CD14-positive monocyte (primary cell): Measurements from ENCODE around the gene SUSD1. TPM values are rescaled to one million over a fixed set of nuclear protein-coding genes. Genes with fewer than 3 reads are reported as not detected.

Experiments
- DNase-seq, 3 donors: peaks; one replicate each; pipeline ENCODE4 v3.0.0-alpha.2; 2011 to 2022
- H2AFZ ChIP-seq: 2 replicates; pipeline ENCODE4 v1.6.0; 2012; ENCODE audit warnings: mild to moderate bottlenecking, low read depth, low read length, inconsistent platforms; ENCODE audit not compliant: insufficient read depth, poor library complexity, severe bottlenecking
- H3K27ac ChIP-seq, 2 donors: 1 replicate in 1 of 2; 2 replicates in 1 of 2; pipeline ENCODE4 v1.5.1; 2012 to 2013; ENCODE audit warnings: low read length in 2 of 2, control low read depth in 1 of 2, inconsistent platforms in 1 of 2, low read depth in 1 of 2, mild to moderate bottlenecking in 1 of 2
- H3K27me3 ChIP-seq, 2 donors: one replicate each; pipeline versions ENCODE4 v1.6.0 to v1.6.1; 2011 to 2013; ENCODE audit warnings: low read length in 2 of 2; ENCODE audit not compliant: control insufficient read depth in 2 of 2, insufficient read depth in 2 of 2
- H3K36me3 ChIP-seq, 2 donors: replicated peaks in 1 of 2; 1 replicate in 1 of 2; 2 replicates in 1 of 2; pipeline versions ENCODE4 v1.5.1 to v1.6.1; 2012 to 2013; ENCODE audit warnings: low read length in 2 of 2, control low read depth in 1 of 2, inconsistent platforms in 1 of 2, mild to moderate bottlenecking in 1 of 2; ENCODE audit not compliant: insufficient read depth in 2 of 2, control insufficient read depth in 1 of 2
- H3K4me1 ChIP-seq, 2 donors: 1 replicate in 1 of 2; 2 replicates in 1 of 2; pipeline versions ENCODE4 v1.5.1 to v1.6.1; 2012 to 2013; ENCODE audit warnings: low read length in 2 of 2, control low read depth in 1 of 2, inconsistent platforms in 1 of 2, mild to moderate bottlenecking in 1 of 2, moderate library complexity in 1 of 2; ENCODE audit not compliant: insufficient read depth in 2 of 2, control insufficient read depth in 1 of 2
- H3K4me2 ChIP-seq: replicated peaks from 2 replicates; pipeline ENCODE3; 2012; ENCODE audit warnings: low read length, moderate library complexity, mild to moderate bottlenecking; ENCODE audit not compliant: poor library complexity, severe bottlenecking; ENCODE audit errors: extremely low read depth
- H3K4me3 ChIP-seq, 3 experiments: fragments of 200-600 bp in 1 of 3; sonication (generic) in 1 of 3; replicated peaks in 1 of 3; 1 replicate in 2 of 3; 2 replicates in 1 of 3; pipeline ENCODE4 v1.5.1; 2011 to 2013; ENCODE audit warnings: low read length in 3 of 3, mild to moderate bottlenecking in 3 of 3, control low read depth in 2 of 3, low read depth in 2 of 3, inconsistent platforms in 1 of 3, moderate library complexity in 1 of 3
- H3K79me2 ChIP-seq: 2 replicates; pipeline ENCODE4 v1.6.0; 2012; ENCODE audit warnings: mild to moderate bottlenecking, control low read depth, inconsistent platforms, low read length, moderate library complexity; ENCODE audit not compliant: insufficient read depth
- H3K9ac ChIP-seq: 2 replicates; pipeline ENCODE4 v1.6.0; 2017; ENCODE audit warnings: low read length, mild to moderate bottlenecking; ENCODE audit not compliant: insufficient read depth, poor library complexity, severe bottlenecking
- H3K9me3 ChIP-seq, 2 donors: replicated peaks in 1 of 2; 1 replicate in 1 of 2; 2 replicates in 1 of 2; pipeline versions ENCODE4 v1.5.1 to v1.6.1; 2012 to 2013; ENCODE audit warnings: low read length in 2 of 2, control low read depth in 1 of 2; ENCODE audit not compliant: control insufficient read depth in 1 of 2, insufficient read depth in 1 of 2
- H4K20me1 ChIP-seq: 2 replicates; pipeline ENCODE4 v1.6.0; 2012; ENCODE audit warnings: mild to moderate bottlenecking, low read length, control low read depth, moderate library complexity; ENCODE audit not compliant: insufficient read depth
- H3K27ac Mint-ChIP-seq, 7 donors: one replicate each; pipeline ENCODE4 v1.8.0; 2020; ENCODE audit warnings: mild to moderate bottlenecking in 7 of 7, mixed read lengths in 7 of 7, moderate library complexity in 6 of 7, inconsistent platforms in 2 of 7
- H3K27me3 Mint-ChIP-seq, 3 donors: one replicate each; pipeline ENCODE4 v1.8.0; 2021 to 2022; ENCODE audit warnings: low read depth in 3 of 3, mild to moderate bottlenecking in 3 of 3, mixed read lengths in 3 of 3, moderate library complexity in 3 of 3, inconsistent platforms in 1 of 3
- H3K36me3 Mint-ChIP-seq, 2 donors: one replicate each; pipeline ENCODE4 v1.8.0; 2020; ENCODE audit warnings: mixed read lengths in 2 of 2, inconsistent platforms in 1 of 2, mild to moderate bottlenecking in 1 of 2
- H3K4me1 Mint-ChIP-seq: one replicate; pipeline ENCODE4 v1.8.0; 2020; ENCODE audit warnings: mild to moderate bottlenecking, mixed read lengths
- H3K4me3 Mint-ChIP-seq, 2 donors: one replicate each; pipeline ENCODE4 v1.8.0; 2020; ENCODE audit warnings: mild to moderate bottlenecking in 2 of 2, mixed read lengths in 2 of 2, moderate library complexity in 1 of 2
- H3K9me3 Mint-ChIP-seq, 7 donors: one replicate each; pipeline ENCODE4 v1.8.0; 2020 to 2022; ENCODE audit warnings: mixed read lengths in 7 of 7, mild to moderate bottlenecking in 6 of 7, moderate library complexity in 6 of 7, inconsistent platforms in 2 of 7
- CTCF ChIP-seq: fragments of 200-600 bp; IDR thresholded peaks from one replicate; pipeline ENCODE4 v1.8.0; 2022; ENCODE audit warnings: antibody characterized with exemption, mild to moderate bottlenecking
- WGBS: methylation state at CpG from one replicate; pipeline ENCODE4 v1.1.5; 2013; ENCODE audit warnings: missing lambda C conversion rate; ENCODE audit not compliant: insufficient coverage; 5-methylcytosine and 5-hydroxymethylcytosine counted together
- intact Hi-C, 2 donors: fragments of 100-400 bp; cut with micrococcal nuclease; formaldehyde crosslinking; loops; one replicate each; pipeline versions ENCODE4 v1.15.0 to v1.15.1; 2023
- polyA plus RNA-seq, 3 donors: library from polyadenylated mRNA; depleted of rRNA in 1 of 3; unstranded in 2 of 3; stranded (reverse) in 1 of 3; fragments of 300-500 nt in 2 of 3; fragments of >200 nt in 1 of 3; fragmentation: Illumina TruSeq in 2 of 3; gene quantifications; 1 replicate in 2 of 3; 2 replicates in 1 of 3; pipeline ENCODE4 v1.2.3, GENCODE V29; 2012 to 2021

SUSD1 gene
- polyA plus RNA-seq, 3 donors = 29.1 to 42.3 (median 30.9) TPM

DNA sequence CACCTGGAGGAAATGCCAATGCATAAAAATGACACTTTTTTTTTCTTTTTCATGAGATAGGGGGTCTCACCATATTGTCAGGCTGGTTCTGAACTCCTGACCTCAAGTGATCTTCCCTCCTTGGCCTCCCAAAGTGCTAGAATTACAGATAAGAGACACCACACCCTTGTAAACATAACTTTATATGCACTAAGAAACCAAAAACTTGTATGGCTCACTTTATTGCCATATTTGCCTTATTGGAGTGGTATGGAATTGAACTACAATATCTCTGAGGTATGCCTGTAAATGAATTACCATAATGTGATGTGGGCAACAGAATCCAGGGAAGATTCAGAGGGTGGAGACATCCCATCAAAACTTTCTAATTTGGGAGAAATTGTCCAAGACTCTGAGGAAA lies 164.6 kb downstream of the SUSD1 start:
- TF ChIP-seq CTCF = no peak
- H3K4me1 ChIP-seq = peaks cover 36 to 50% of the 10 kb centered on the region in 2 donors
- H3K36me3 ChIP-seq = no peaks in the 10 kb centered on the region
- Mint-ChIP-seq H3K27ac (peak overlapping the region in 1 of 7 donors; percentile 62), H3K36me3 (no peaks in the 10 kb centered on the region), H3K9me3 (peaks cover 0 to 1% (median 0%) of the 10 kb centered on the region in 7 donors), H3K27me3 (peaks cover 0 to 11% (median 1%) of the 10 kb centered on the region in 3 donors), H3K4me3 (no peak overlapping the region), H3K4me1 (peaks cover 61% of the 10 kb centered on the region)
- no peaks in the 10 kb centered on the region for H4K20me1 ChIP-seq
- no peak overlapping the region for H2AFZ ChIP-seq
- intact Hi-C loops = loop anchor here in 1 of 2 donors (5.0 kb wide), 1 partner anchor 47 kb away; no protein-coding TSS in a partner anchor
- H3K79me2 ChIP-seq = no peaks in the 10 kb centered on the region
- no peak overlapping the region for H3K9ac ChIP-seq
- no peaks in the 10 kb centered on the region for H3K27me3 ChIP-seq
- no peaks in the 10 kb centered on the region for H3K9me3 ChIP-seq
- H3K27ac ChIP-seq = peak overlapping the region in 1 of 2 donors; percentile 7
- no peak overlapping the region for H3K4me2 ChIP-seq
- no peak for DNase-seq
- no peak overlapping the region for H3K4me3 ChIP-seq

DNA sequence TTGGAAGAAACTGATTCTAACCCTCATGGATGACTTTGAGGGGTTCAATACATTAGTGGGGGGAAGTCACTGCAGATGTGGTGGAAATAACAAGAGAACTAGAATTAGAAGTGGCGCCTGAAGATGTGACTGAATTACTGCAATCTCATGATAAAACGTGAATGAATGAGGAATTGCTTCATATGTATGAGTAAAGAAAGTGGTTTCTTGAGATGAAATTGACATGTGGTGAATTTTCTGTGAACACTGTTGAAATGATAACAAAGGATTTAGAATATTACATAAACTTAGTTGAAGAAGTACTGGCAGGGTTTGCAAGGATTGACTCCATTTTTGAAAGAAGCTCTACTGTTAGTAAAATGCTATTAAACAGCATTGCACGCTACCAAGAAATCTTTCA lies 165.4 kb downstream of the SUSD1 start:
- H3K36me3 Mint-ChIP-seq = no peaks in the 10 kb centered on the region
- no peak overlapping the region for H3K4me3 ChIP-seq
- no peaks in the 10 kb centered on the region for H3K9me3 ChIP-seq
- peaks cover 65% of the 10 kb centered on the region for H3K4me1 Mint-ChIP-seq
- H3K27ac Mint-ChIP-seq = peak overlapping the region in 6 of 7 donors; percentile 31 to 84 (median 68)
- no peaks in the 10 kb centered on the region for H4K20me1 ChIP-seq
- DNase-seq = peak; percentile 15 to 45 (median 25)
- no peak for TF ChIP-seq CTCF
- H2AFZ ChIP-seq = no peak overlapping the region
- H3K36me3 ChIP-seq = no peaks in the 10 kb centered on the region
- H3K9me3 Mint-ChIP-seq = peaks cover 0 to 1% (median 0%) of the 10 kb centered on the region in 7 donors
- H3K27me3 ChIP-seq = no peaks in the 10 kb centered on the region
- intact Hi-C loops = loop anchor here in 1 of 2 donors (5.0 kb wide), 1 partner anchor 48 kb away; no protein-coding TSS in a partner anchor
- H3K4me3 Mint-ChIP-seq = peak overlapping the region in 1 of 2 donors; percentile 59
- peaks cover 37 to 53% of the 10 kb centered on the region in 2 donors for H3K4me1 ChIP-seq
- H3K27me3 Mint-ChIP-seq = peaks cover 0 to 11% (median 3%) of the 10 kb centered on the region in 3 donors
- no peak overlapping the region for H3K4me2 ChIP-seq
- peak overlapping the region in 1 of 2 donors; percentile 22 for H3K27ac ChIP-seq
- WGBS = 0% methylated on average over 2 of the region's 3 CpGs
- no peak overlapping the region for H3K9ac ChIP-seq
- H3K79me2 ChIP-seq = no peaks in the 10 kb centered on the region
